ENCODE data around the gene PPY. TPM values are rescaled to one million over a fixed set of nuclear protein-coding genes. Genes with fewer than 3 reads are reported as not detected.

The PPY gene
- total RNA-seq, 2 donors from 2014 or later = 0.49 TPM; not detected in 1

GRCh38 chr17:43912635-43913304 lies 29.5 kb downstream of the PPY start:
- Histone ChIP-seq H3K27me3 (peaks cover 19% of the 10 kb centered on the region), H3K36me3 (no peaks in the 10 kb centered on the region), H3K4me3 (no peak overlapping the region), H3K9ac (ENCODE audit: low read depth in 2 of 2, low read length in 2 of 2) (no peak overlapping the region), H3K4me1 (no peaks in the 10 kb centered on the region), H3K27ac (no peak overlapping the region), H3K9me3 (no peaks in the 10 kb centered on the region)
- no peak for TF ChIP-seq CTCF (IDR thresholded peaks at IDR 0.05)
- intact Hi-C loops (cut with DNase I) = no loop called here
- no peak for DNase-seq

GRCh38 chr17:43911904-43912303 lies 30.4 kb downstream of the PPY start:
- no peaks in the 10 kb centered on the region for H3K36me3 ChIP-seq
- DNase-seq = no peak
- H3K4me1 ChIP-seq = peaks cover 4% of the 10 kb centered on the region
- TF ChIP-seq CTCF (IDR thresholded peaks at IDR 0.05) = no peak
- no peak overlapping the region for H3K9ac ChIP-seq (ENCODE audit: low read depth in 2 of 2, low read length in 2 of 2)
- intact Hi-C loops (cut with DNase I) = no loop called here
- no peaks in the 10 kb centered on the region for H3K9me3 ChIP-seq
- H3K27ac ChIP-seq = no peak overlapping the region
- no peak overlapping the region for H3K4me3 ChIP-seq
- H3K27me3 ChIP-seq = peaks cover 27% of the 10 kb centered on the region

DNA sequence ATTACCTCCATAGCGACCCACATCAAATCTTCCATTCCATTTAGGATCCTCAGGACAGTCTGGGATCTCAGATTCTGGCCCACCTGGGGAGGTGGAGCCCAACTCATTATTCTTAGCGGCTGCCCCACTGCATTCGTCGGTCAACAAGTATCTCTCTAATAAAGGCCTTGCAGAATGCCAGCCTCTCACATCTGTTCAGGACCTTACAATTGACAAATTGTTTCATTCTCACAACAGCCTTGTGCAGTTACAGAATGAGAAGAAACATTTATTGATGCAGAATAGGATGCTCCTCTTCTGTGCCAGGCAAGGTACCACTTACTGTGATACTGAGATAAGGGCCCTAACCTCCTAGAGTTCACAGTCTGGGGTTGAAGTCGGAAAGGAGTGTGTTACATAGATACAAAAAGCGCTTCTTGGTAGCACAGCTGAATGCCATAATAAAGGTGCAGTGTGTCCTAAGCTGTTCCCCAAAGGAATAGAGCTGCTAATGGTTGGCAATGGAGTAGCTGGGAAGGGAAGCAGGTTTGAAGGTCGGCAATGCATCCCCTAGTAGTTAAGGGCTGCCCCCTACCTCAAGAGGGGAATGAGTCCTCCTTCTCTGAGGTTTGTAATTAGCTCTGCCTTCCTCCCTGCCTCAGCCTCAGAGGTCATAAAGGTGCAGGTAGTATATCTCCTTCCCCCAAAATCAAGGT lies 32.6 kb downstream of the PPY start:
- no peak for DNase-seq
- Histone ChIP-seq H3K27ac (no peak overlapping the region), H3K4me1 (peaks cover 11% of the 10 kb centered on the region), H3K36me3 (no peaks in the 10 kb centered on the region), H3K4me3 (no peak overlapping the region), H3K27me3 (peaks cover 44% of the 10 kb centered on the region), H3K9ac (ENCODE audit: low read depth in 2 of 2, low read length in 2 of 2) (no peak overlapping the region), H3K9me3 (no peaks in the 10 kb centered on the region)
- intact Hi-C loops (cut with DNase I) = no loop called here
- TF ChIP-seq CTCF (IDR thresholded peaks at IDR 0.05) = no peak

DNA sequence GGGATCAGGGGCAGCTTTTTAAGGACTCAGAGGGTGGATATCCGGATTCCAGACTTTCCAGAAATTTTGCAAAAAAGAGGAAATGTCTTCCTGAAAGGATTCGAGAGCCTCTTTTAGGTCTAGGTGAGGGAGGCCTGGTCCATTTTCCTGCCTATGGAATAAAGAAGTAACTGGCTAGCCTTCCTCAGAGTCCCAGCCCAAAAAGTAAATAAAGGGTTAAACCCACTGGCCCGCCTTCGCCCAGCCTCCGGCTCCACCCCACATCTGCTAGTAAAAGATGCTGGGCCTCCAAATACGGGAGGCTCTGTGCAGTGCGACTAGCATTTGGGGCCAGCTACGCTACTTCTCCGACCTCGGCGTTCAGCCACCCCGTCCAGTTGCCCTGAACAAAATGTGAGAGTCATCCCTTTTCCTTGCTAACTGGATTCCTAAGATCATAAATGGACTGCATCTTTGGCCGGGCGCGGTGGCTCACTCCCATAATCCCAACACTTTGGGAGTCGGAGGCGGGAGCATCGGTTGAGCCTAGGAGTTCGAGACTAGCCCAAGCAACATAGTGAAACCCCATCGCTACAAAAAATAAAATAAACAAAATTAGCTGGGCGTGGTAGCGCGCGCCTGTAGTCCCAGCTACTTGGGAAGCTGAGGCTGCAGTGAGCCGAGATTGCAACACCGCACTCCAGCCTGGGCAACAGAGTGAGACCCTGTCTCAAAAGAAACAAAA lies 34.1 kb downstream of the PPY start:
- Histone ChIP-seq H3K36me3 (no peaks in the 10 kb centered on the region), H3K27ac (no peak overlapping the region), H3K4me3 (peak overlapping the region; percentile 43), H3K9me3 (no peaks in the 10 kb centered on the region), H3K27me3 (peaks cover 44% of the 10 kb centered on the region), H3K4me1 (peaks cover 11% of the 10 kb centered on the region), H3K9ac (ENCODE audit: low read depth in 2 of 2, low read length in 2 of 2) (peak overlapping the region; percentile 32 to 76)
- peak; percentile 73 for DNase-seq
- TF ChIP-seq CTCF (IDR thresholded peaks at IDR 0.05) = no peak
- intact Hi-C loops (cut with DNase I) = no loop called here

GRCh38 chr17:43907425-43907981 lies 34.8 kb downstream of the PPY start, which contains the start of gene MPP2:
MPP2 (minus strand) TSS chr17:43907536; CDS start chr17:43904460, 3,076 bp downstream.
- TF ChIP-seq CTCF (IDR thresholded peaks at IDR 0.05) = no peak
- Histone ChIP-seq H3K4me1 (peaks cover 11% of the 10 kb centered on the region), H3K27ac (peak within 1 kb of the TSS; percentile 57), H3K36me3 (no peaks in the 10 kb centered on the region), H3K4me3 (peak within 1 kb of the TSS; percentile 43), H3K9ac (ENCODE audit: low read depth in 2 of 2, low read length in 2 of 2) (peak within 1 kb of the TSS; percentile 32 to 76), H3K27me3 (peaks cover 44% of the 10 kb centered on the region), H3K9me3 (no peaks in the 10 kb centered on the region)
- intact Hi-C loops (cut with DNase I) = no loop called here
- peak; percentile 67 for DNase-seq

Data from colonic mucosa (tissue), 4 donors.